Measurements from ENCODE around the gene MGST1. TPM values are rescaled to one million over a fixed set of nuclear protein-coding genes. Genes with fewer than 3 reads are reported as not detected.

The MGST1 gene
- polyA plus RNA-seq, 2 of the 4 experiments (the other 2 are of a cell fraction): 949 to 1,309 TPM

DNA sequence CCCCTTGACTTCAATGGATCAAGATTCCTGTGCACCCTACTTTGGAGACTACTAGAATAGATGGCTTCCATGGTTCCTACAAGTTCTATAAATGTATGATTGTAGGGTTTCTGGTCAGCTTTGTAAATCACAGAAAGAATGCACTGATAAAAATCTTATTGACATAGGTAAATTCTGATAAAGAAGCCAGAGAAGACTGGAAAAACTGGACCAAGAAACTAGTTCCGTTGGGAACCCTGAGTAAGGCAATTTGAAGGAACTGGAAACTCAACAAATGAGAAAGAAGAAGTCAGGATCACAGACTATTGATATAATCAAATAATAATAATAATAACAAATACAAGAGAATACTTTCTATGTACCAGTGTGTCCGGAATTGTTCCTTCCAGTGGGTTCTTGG is 15.4 kb upstream of the MGST1 start:
- ChIA-PET POLR2A (no interaction called here), CTCF (no interaction called here)
- TF ChIP-seq POLR2A (IDR thresholded peaks at IDR 0.05; ENCODE audit: low read length) (no peak), ZNF302 (CRISPR knock-in tag; IDR thresholded peaks at IDR 0.05) (no peak), NR3C1 (IDR thresholded peaks at IDR 0.05) (no peak), CEBPB (IDR thresholded peaks at IDR 0.05) (no peak), HOXA7 (CRISPR knock-in tag; IDR thresholded peaks at IDR 0.05) (no peak), EHMT2 (IDR thresholded peaks at IDR 0.05; ENCODE audit: low read depth) (no peak), HDAC2 (IDR thresholded peaks at IDR 0.05) (no peak), NPAS2 (CRISPR knock-in tag; IDR thresholded peaks at IDR 0.05; ENCODE audit: borderline replicate concordance) (no peak), ESRRA (IDR thresholded peaks at IDR 0.05; ENCODE audit: borderline replicate concordance, low read length) (no peak), MAZ (IDR thresholded peaks at IDR 0.05; ENCODE audit: borderline replicate concordance, low read depth, low read length) (no peak), CBX2 (IDR thresholded peaks at IDR 0.05; ENCODE audit: borderline replicate concordance, low read depth) (no peak)
- TF ChIP-seq, protein P1, sequence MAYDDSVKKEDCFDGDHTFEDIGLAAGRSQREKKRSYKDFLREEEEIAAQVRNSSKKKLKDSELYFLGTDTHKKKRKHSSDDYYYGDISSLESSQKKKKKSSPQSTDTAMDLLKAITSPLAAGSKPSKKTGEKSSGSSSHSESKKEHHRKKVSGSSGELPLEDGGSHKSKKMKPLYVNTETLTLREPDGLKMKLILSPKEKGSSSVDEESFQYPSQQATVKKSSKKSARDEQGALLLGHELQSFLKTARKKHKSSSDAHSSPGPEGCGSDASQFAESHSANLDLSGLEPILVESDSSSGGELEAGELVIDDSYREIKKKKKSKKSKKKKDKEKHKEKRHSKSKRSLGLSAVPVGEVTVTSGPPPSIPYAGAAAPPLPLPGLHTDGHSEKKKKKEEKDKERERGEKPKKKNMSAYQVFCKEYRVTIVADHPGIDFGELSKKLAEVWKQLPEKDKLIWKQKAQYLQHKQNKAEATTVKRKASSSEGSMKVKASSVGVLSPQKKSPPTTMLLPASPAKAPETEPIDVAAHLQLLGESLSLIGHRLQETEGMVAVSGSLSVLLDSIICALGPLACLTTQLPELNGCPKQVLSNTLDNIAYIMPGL (CRISPR knock-in tag; IDR thresholded peaks at IDR 0.05; ENCODE audit: borderline replicate concordance): no peak
- WGBS (ENCODE audit: missing lambda C conversion rate): 43% methylated on average over 2 of the region's 2 CpGs
- no peak for FAIRE-seq
- H3K4me1 ChIP-seq: no peaks in the 10 kb centered on the region
- H3K4me2 ChIP-seq: no peak overlapping the region
- H3K27ac ChIP-seq: no peak overlapping the region
- DNase-seq (ENCODE audit: low read depth in 1 of 2, low spot score in 1 of 2): no peak
- H3K4me3 ChIP-seq: no peak overlapping the region
- no peak for ATAC-seq
- 0 out of 3 replicates have a peak, but pooled peaks cover 3% of the 10 kb centered on the region for H3K9me3 ChIP-seq

DNA sequence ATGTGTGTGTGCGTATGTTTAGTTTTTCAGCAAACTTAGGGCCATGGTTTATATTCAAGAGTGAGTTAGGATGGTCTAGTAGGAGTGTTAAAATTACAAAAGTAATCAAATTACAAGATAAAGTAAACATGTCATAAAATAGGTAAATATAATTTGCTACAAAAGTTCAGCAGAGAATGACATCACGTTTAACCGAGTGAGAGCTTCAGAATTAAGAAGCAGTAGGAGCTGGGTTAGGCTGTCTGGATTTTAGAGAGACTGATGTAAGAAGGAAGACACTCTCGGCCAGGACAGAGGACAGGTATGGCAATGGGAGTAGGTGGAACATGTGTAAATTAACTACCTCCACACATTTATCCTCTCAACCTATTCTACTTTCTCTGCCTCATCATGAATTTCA is 11.6 kb upstream of the MGST1 start:
- ATAC-seq (no peak), FAIRE-seq (no peak), DNase-seq (ENCODE audit: low read depth in 1 of 2, low spot score in 1 of 2) (no peak)
- TF ChIP-seq, protein P2, sequence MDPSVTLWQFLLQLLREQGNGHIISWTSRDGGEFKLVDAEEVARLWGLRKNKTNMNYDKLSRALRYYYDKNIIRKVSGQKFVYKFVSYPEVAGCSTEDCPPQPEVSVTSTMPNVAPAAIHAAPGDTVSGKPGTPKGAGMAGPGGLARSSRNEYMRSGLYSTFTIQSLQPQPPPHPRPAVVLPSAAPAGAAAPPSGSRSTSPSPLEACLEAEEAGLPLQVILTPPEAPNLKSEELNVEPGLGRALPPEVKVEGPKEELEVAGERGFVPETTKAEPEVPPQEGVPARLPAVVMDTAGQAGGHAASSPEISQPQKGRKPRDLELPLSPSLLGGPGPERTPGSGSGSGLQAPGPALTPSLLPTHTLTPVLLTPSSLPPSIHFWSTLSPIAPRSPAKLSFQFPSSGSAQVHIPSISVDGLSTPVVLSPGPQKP (IDR thresholded peaks at IDR 0.05; ENCODE audit: low read depth, low read length): no peak
- no peak for TF ChIP-seq FOXS1 (CRISPR knock-in tag; IDR thresholded peaks at IDR 0.05)
- no peak for TF ChIP-seq RNF2 (IDR thresholded peaks at IDR 0.05; ENCODE audit: borderline replicate concordance, low read depth)
- no peak for TF ChIP-seq ESRRA (IDR thresholded peaks at IDR 0.05; ENCODE audit: borderline replicate concordance, low read length)
- TF ChIP-seq ZNF302 (CRISPR knock-in tag; IDR thresholded peaks at IDR 0.05): no peak
- no peak for TF ChIP-seq JUN (IDR thresholded peaks at IDR 0.05)
- TF ChIP-seq, protein P3, sequence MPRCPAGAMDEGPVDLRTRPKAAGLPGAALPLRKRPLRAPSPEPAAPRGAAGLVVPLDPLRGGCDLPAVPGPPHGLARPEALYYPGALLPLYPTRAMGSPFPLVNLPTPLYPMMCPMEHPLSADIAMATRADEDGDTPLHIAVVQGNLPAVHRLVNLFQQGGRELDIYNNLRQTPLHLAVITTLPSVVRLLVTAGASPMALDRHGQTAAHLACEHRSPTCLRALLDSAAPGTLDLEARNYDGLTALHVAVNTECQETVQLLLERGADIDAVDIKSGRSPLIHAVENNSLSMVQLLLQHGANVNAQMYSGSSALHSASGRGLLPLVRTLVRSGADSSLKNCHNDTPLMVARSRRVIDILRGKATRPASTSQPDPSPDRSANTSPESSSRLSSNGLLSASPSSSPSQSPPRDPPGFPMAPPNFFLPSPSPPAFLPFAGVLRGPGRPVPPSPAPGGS (IDR thresholded peaks at IDR 0.05): no peak
- TF ChIP-seq ZC3H11A (IDR thresholded peaks at IDR 0.05): no peak
- TF ChIP-seq NPAS2 (CRISPR knock-in tag; IDR thresholded peaks at IDR 0.05; ENCODE audit: borderline replicate concordance): no peak
- no peak for TF ChIP-seq CEBPB (IDR thresholded peaks at IDR 0.05)
- TF ChIP-seq TFCP2L1 (CRISPR knock-in tag; IDR thresholded peaks at IDR 0.05): no peak
- no peak for TF ChIP-seq KDM1A (IDR thresholded peaks at IDR 0.05; ENCODE audit: low read depth)
- TF ChIP-seq CBX8 (IDR thresholded peaks at IDR 0.05): no peak
- TF ChIP-seq, protein P4, sequence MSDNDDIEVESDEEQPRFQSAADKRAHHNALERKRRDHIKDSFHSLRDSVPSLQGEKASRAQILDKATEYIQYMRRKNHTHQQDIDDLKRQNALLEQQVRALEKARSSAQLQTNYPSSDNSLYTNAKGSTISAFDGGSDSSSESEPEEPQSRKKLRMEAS (IDR thresholded peaks at IDR 0.05): no peak
- TF ChIP-seq, protein P5, sequence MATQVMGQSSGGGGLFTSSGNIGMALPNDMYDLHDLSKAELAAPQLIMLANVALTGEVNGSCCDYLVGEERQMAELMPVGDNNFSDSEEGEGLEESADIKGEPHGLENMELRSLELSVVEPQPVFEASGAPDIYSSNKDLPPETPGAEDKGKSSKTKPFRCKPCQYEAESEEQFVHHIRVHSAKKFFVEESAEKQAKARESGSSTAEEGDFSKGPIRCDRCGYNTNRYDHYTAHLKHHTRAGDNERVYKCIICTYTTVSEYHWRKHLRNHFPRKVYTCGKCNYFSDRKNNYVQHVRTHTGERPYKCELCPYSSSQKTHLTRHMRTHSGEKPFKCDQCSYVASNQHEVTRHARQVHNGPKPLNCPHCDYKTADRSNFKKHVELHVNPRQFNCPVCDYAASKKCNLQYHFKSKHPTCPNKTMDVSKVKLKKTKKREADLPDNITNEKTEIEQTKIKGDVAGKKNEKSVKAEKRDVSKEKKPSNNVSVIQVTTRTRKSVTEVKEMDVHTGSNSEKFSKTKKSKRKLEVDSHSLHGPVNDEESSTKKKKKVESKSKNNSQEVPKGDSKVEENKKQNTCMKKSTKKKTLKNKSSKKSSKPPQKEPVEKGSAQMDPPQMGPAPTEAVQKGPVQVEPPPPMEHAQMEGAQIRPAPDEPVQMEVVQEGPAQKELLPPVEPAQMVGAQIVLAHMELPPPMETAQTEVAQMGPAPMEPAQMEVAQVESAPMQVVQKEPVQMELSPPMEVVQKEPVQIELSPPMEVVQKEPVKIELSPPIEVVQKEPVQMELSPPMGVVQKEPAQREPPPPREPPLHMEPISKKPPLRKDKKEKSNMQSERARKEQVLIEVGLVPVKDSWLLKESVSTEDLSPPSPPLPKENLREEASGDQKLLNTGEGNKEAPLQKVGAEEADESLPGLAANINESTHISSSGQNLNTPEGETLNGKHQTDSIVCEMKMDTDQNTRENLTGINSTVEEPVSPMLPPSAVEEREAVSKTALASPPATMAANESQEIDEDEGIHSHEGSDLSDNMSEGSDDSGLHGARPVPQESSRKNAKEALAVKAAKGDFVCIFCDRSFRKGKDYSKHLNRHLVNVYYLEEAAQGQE (IDR thresholded peaks at IDR 0.05): no peak
- TF ChIP-seq SREBF2 (IDR thresholded peaks at IDR 0.05): no peak
- no peak for TF ChIP-seq ZFP36 (IDR thresholded peaks at IDR 0.05; ENCODE audit: borderline replicate concordance, partially characterized antibody)
- TF ChIP-seq ZSCAN20 (CRISPR knock-in tag; IDR thresholded peaks at IDR 0.05): no peak
- no peak for TF ChIP-seq HEYL (CRISPR knock-in tag; IDR thresholded peaks at IDR 0.05)
- TF ChIP-seq, protein P6, sequence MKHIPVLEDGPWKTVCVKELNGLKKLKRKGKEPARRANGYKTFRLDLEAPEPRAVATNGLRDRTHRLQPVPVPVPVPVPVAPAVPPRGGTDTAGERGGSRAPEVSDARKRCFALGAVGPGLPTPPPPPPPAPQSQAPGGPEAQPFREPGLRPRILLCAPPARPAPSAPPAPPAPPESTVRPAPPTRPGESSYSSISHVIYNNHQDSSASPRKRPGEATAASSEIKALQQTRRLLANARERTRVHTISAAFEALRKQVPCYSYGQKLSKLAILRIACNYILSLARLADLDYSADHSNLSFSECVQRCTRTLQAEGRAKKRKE (CRISPR knock-in tag; IDR thresholded peaks at IDR 0.05; ENCODE audit: low read depth): no peak
- no peak overlapping the region for H3K4me3 ChIP-seq
- WGBS (ENCODE audit: missing lambda C conversion rate): 40% methylated on average over 4 of the region's 4 CpGs
- H3K4me1 ChIP-seq: no peaks in the 10 kb centered on the region
- ChIA-PET CTCF (no interaction called here), POLR2A (no interaction called here)
- H3K9me3 ChIP-seq: no peaks in the 10 kb centered on the region
- no peak overlapping the region for H3K4me2 ChIP-seq
- H3K27ac ChIP-seq: no peak overlapping the region

Data from A549 (cell line).